HepG2 (cell line): ENCODE data around the gene SMIM36. TPM values are rescaled to one million over a fixed set of nuclear protein-coding genes. Genes with fewer than 3 reads are reported as not detected.

Experiments used
- ATM ChIP-seq: fragments of 450-650 bp; IDR thresholded peaks from 2 replicates; pipeline ENCODE4 v1.7.1; 2017; ENCODE audit warnings: mild to moderate bottlenecking, borderline replicate concordance
- FOXJ3 ChIP-seq: sonication (generic); formaldehyde crosslinking; IDR thresholded peaks from 2 replicates; pipeline ENCODE4 v1.4.0; 2020; ENCODE audit warnings: missing genetic modification reagents, mild to moderate bottlenecking, borderline replicate concordance
- KDM5A ChIP-seq: fragments of 200-600 bp; sonication (generic); IDR thresholded peaks from 2 replicates; pipeline ENCODE4 v1.7.0; 2018; ENCODE audit warnings: antibody characterized with exemption, mild to moderate bottlenecking, low read length, borderline replicate concordance
- NFATC3 ChIP-seq: sonication (generic); formaldehyde crosslinking; IDR thresholded peaks from 2 replicates; pipeline ENCODE4 v1.5.1; 2020; ENCODE audit warnings: mild to moderate bottlenecking, missing genetic modification reagents
- TCF12 ChIP-seq, 2 experiments: fragments of 450-650 bp in 1 of 2; sonication (generic) in 1 of 2; formaldehyde crosslinking in 1 of 2; IDR thresholded peaks; 2 replicates each; pipeline versions ENCODE4 v1.6.1 to v1.8.0; 2017 to 2022; ENCODE audit warnings: antibody characterized with exemption in 1 of 2, mild to moderate bottlenecking in 1 of 2, missing genetic modification reagents in 1 of 2, moderate library complexity in 1 of 2
- TOE1 ChIP-seq: sonication (generic); formaldehyde crosslinking; IDR thresholded peaks from 2 replicates; pipeline ENCODE4 v1.4.0; 2020; ENCODE audit warnings: mild to moderate bottlenecking, missing genetic modification reagents
- ZFP90 ChIP-seq: sonication (generic); formaldehyde crosslinking; IDR thresholded peaks from 2 replicates; pipeline ENCODE4 v1.8.0; 2022; ENCODE audit warnings: missing genetic modification reagents, mild to moderate bottlenecking, inconsistent platforms, borderline replicate concordance
- ZFY ChIP-seq: sonication (generic); formaldehyde crosslinking; IDR thresholded peaks from 2 replicates; pipeline ENCODE4 v1.4.0; 2020; ENCODE audit warnings: missing genetic modification reagents
- ZNF382 ChIP-seq: sonication (generic); formaldehyde crosslinking; IDR thresholded peaks from 2 replicates; pipeline ENCODE4 v1.5.0; 2020; ENCODE audit warnings: missing genetic modification reagents, mild to moderate bottlenecking, borderline replicate concordance
- ZNF441 ChIP-seq: sonication (generic); formaldehyde crosslinking; IDR thresholded peaks from 2 replicates; pipeline ENCODE4 v1.7.0; 2021; ENCODE audit warnings: missing genetic modification reagents, borderline replicate concordance
- ZNF557 ChIP-seq: sonication (generic); formaldehyde crosslinking; IDR thresholded peaks from 2 replicates; pipeline ENCODE4 v1.4.0; 2020; ENCODE audit warnings: missing genetic modification reagents
- ZSCAN31 ChIP-seq: sonication (generic); formaldehyde crosslinking; IDR thresholded peaks from 2 replicates; pipeline ENCODE4 v1.5.0; 2020; ENCODE audit warnings: low read depth, mild to moderate bottlenecking, missing genetic modification reagents
- polyA plus RNA-seq, 8 experiments: library from polyadenylated mRNA; depleted of rRNA in 3 of 8; stranded (reverse) in 7 of 8; unstranded in 1 of 8; fragments of >200 nt; fragmentation: Illumina TruSeq in 4 of 8; extraction: Trizol in 4 of 8; gene quantifications; 2 replicates each; pipeline versions ENCODE4 v1.2.1 to v1.2.3, GENCODE V29; 2011 to 2016; ENCODE audit warnings: low read depth in 4 of 8, missing spikeins in 1 of 8, mixed read lengths in 1 of 8; ENCODE audit not compliant: insufficient read depth in 1 of 8
- total RNA-seq, 5 experiments: library from RNA; depleted of rRNA; stranded (reverse); fragments of >200 nt; fragmentation: Illumina TruSeq; extraction: Trizol; gene quantifications; 2 replicates each; pipeline ENCODE4 v1.2.3, GENCODE V29; 2016; ENCODE audit warnings: low read depth in 1 of 5
- TF ChIP-seq, protein P1 (sequence below): sonication (generic); formaldehyde crosslinking; IDR thresholded peaks from 2 replicates; pipeline ENCODE4 v1.9.0; 2021; ENCODE audit warnings: missing genetic modification reagents, mild to moderate bottlenecking, borderline replicate concordance
- TF ChIP-seq, protein P2 (sequence below): conservative IDR thresholded peaks from 2 replicates; pipeline ENCODE4 v1.6.1; 2018; ENCODE audit warnings: missing genetic modification reagents
- TF ChIP-seq, protein P3 (sequence below): sonication (generic); formaldehyde crosslinking; IDR thresholded peaks from 2 replicates; pipeline ENCODE4 v1.8.0; 2022; ENCODE audit warnings: missing genetic modification reagents, mild to moderate bottlenecking, inconsistent platforms, borderline replicate concordance
- TF ChIP-seq, protein P4 (sequence below): IDR thresholded peaks from 2 replicates; pipeline ENCODE4 v1.6.1; 2018; ENCODE audit warnings: missing genetic modification reagents, mild to moderate bottlenecking, missing compliant biosample characterization
- TF ChIP-seq, protein P5 (sequence below): IDR thresholded peaks from 2 replicates; pipeline ENCODE4 v1.6.1; 2018; ENCODE audit warnings: missing genetic modification reagents
- TF ChIP-seq, protein P6 (sequence below): sonication (generic); formaldehyde crosslinking; IDR thresholded peaks from 2 replicates; pipeline ENCODE4 v1.8.0; 2022; ENCODE audit warnings: mild to moderate bottlenecking, missing genetic modification reagents, moderate library complexity

The SMIM36 gene
- total and polyA plus RNA-seq, 2 of the 13 experiments (the other 11 are each of a cell fraction or from before 2014, with no cell fraction given), result not detected

DNA sequence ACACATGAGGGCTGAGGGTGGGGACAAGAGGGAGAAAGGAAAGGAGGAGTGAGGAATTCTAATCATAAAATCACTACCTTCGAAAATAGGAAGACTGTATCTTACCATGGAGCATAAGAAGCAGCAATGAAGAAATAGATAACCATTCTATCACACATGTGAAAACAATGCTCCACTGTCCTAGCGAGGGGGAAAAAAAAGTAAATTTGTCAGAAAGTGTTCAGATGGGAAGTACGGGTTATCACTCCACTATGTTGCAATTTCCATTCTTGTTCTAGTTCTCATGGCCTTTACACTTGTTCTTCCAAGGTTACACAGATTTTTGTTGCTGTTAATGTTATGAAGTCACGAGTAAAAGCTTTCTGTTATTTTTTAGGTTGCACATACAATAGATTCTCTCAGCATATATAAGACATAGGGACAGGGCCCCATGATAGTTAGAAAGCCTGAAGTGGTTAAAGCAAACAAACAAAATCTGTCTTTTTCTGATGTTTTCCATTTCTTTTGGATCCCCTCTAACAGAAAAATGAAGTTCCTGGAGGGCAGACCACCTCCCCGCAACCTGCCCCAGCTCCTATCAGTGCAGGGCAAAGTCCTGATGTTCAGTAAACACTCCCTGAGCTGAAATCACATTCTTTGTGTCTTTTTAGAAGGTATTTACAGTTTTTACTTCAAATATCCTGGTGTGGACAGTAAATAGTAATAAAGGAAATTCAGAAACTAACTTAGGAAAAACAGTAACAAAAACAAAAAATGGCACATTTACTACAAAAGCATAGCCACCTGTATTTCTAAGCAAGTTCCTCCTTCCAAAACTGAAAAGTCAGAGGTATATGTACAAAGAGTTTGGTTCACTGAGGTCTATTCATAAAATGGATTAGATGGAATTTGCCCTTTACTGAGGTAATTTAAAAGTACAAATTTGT lies 103.3 kb downstream of the SMIM36 start (continued):
- TF ChIP-seq, protein P1, sequence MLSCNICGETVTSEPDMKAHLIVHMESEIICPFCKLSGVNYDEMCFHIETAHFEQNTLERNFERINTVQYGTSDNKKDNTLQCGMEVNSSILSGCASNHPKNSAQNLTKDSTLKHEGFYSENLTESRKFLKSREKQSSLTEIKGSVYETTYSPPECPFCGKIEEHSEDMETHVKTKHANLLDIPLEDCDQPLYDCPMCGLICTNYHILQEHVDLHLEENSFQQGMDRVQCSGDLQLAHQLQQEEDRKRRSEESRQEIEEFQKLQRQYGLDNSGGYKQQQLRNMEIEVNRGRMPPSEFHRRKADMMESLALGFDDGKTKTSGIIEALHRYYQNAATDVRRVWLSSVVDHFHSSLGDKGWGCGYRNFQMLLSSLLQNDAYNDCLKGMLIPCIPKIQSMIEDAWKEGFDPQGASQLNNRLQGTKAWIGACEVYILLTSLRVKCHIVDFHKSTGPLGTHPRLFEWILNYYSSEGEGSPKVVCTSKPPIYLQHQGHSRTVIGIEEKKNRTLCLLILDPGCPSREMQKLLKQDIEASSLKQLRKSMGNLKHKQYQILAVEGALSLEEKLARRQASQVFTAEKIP (CRISPR knock-in tag), result no peak
- TF ChIP-seq ZNF382 (CRISPR knock-in tag) (no peak), ZSCAN31 (no peak), FOXJ3 (CRISPR knock-in tag) (peak; percentile 90), ZNF441 (CRISPR knock-in tag) (no peak), TOE1 (CRISPR knock-in tag) (peak; percentile 76; the same call in 1 of the 2 replicates), ZFP90 (0 out of 2 replicates have a peak, but pooled peaks have one; percentile 37), ATM (no peak), ZNF557 (CRISPR knock-in tag) (no peak), TCF12 (IDR thresholded peaks at IDR 0.05) (no peak), TCF12 (CRISPR knock-in tag; IDR thresholded peaks at IDR 0.05) (peak; percentile 79; the same call in 1 of the 2 replicates), KDM5A (no peak), ZFY (CRISPR knock-in tag) (no peak), NFATC3 (no peak)
- TF ChIP-seq, protein P2, sequence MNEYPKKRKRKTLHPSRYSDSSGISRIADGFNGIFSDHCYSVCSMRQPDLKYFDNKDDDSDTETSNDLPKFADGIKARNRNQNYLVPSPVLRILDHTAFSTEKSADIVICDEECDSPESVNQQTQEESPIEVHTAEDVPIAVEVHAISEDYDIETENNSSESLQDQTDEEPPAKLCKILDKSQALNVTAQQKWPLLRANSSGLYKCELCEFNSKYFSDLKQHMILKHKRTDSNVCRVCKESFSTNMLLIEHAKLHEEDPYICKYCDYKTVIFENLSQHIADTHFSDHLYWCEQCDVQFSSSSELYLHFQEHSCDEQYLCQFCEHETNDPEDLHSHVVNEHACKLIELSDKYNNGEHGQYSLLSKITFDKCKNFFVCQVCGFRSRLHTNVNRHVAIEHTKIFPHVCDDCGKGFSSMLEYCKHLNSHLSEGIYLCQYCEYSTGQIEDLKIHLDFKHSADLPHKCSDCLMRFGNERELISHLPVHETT (CRISPR knock-in tag), result peak; percentile 9; the same call in 1 of the 2 replicates
- TF ChIP-seq, protein P3, sequence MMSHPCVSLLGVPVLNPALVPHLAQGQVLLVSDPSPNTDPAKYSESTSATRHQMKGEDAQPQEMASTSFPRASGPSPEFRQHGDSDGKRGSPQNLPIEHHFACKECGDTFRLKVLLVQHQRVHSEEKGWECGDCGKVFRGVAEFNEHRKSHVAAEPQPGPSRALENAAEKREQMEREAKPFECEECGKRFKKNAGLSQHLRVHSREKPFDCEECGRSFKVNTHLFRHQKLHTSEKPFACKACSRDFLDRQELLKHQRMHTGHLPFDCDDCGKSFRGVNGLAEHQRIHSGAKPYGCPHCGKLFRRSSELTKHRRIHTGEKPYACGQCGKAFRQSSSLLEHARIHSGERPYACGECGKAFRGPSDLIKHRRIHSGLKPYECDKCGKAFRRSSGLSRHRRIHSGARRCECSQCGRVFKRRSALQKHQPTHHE (CRISPR knock-in tag), result 0 out of 2 replicates have a peak, but pooled peaks have one; percentile 17
- TF ChIP-seq, protein P4, sequence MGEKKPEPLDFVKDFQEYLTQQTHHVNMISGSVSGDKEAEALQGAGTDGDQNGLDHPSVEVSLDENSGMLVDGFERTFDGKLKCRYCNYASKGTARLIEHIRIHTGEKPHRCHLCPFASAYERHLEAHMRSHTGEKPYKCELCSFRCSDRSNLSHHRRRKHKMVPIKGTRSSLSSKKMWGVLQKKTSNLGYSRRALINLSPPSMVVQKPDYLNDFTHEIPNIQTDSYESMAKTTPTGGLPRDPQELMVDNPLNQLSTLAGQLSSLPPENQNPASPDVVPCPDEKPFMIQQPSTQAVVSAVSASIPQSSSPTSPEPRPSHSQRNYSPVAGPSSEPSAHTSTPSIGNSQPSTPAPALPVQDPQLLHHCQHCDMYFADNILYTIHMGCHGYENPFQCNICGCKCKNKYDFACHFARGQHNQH (CRISPR knock-in tag), result peak; percentile 76
- TF ChIP-seq, protein P5, sequence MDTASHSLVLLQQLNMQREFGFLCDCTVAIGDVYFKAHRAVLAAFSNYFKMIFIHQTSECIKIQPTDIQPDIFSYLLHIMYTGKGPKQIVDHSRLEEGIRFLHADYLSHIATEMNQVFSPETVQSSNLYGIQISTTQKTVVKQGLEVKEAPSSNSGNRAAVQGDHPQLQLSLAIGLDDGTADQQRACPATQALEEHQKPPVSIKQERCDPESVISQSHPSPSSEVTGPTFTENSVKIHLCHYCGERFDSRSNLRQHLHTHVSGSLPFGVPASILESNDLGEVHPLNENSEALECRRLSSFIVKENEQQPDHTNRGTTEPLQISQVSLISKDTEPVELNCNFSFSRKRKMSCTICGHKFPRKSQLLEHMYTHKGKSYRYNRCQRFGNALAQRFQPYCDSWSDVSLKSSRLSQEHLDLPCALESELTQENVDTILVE, result peak; percentile 50; the same call in 1 of the 2 replicates
- TF ChIP-seq, protein P6, sequence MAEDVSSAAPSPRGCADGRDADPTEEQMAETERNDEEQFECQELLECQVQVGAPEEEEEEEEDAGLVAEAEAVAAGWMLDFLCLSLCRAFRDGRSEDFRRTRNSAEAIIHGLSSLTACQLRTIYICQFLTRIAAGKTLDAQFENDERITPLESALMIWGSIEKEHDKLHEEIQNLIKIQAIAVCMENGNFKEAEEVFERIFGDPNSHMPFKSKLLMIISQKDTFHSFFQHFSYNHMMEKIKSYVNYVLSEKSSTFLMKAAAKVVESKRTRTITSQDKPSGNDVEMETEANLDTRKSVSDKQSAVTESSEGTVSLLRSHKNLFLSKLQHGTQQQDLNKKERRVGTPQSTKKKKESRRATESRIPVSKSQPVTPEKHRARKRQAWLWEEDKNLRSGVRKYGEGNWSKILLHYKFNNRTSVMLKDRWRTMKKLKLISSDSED, result no peak
